HL-60/S4 treated with retinoic acid at 250 ng/mL for 4 days and 3 days (cell line): ENCODE data around the gene SLC5A2.

ENCODE experiments used
- in situ Hi-C: fragments of 300-500 bp; cut with MboI; formaldehyde crosslinking; loops from 2 replicates; pipeline ENCODE4 v1.7.0; 2022; ENCODE audit warnings: low sequenced_read_pairs

SLC5A2 gene

GRCh38 chr16:31483081-31483480 lies at the start of gene SLC5A2:
Gene SLC5A2, plus strand, starts transcription at chr16:31483123. Its CDS starts 14 bp downstream, at chr16:31483137.
- in situ Hi-C loops: no loop called here

GRCh38 chr16:31435341-31436220 lies 47.3 kb upstream of the SLC5A2 start:
- in situ Hi-C loops: loop anchor here (25.0 kb wide), 1 partner anchor 473 kb away; the partner anchor contains the start of gene SETD1A

- in situ Hi-C loops: loop anchor here (25.0 kb wide), 1 partner anchor 474 kb away; the partner anchor contains the start of gene SETD1A
These were observed 46.5 kb upstream of the SLC5A2 start for GRCh38 chr16:31436221-31437045.

GRCh38 chr16:31438414-31438813 lies 44.5 kb upstream of the SLC5A2 start:
- in situ Hi-C loops: loop anchor here (25.0 kb wide), 1 partner anchor 476 kb away; the partner anchor contains the start of gene SETD1A

GRCh38 chr16:31439023-31439422 lies 43.9 kb upstream of the SLC5A2 start:
- in situ Hi-C loops: loop anchor here (25.0 kb wide), 1 partner anchor 477 kb away; the partner anchor contains the start of gene SETD1A

GRCh38 chr16:31439519-31439918 lies 43.4 kb upstream of the SLC5A2 start:
- in situ Hi-C loops: loop anchor here (25.0 kb wide), 1 partner anchor 477 kb away; the partner anchor contains the start of gene SETD1A

GRCh38 chr16:31440516-31441184 lies 42.3 kb upstream of the SLC5A2 start:
- in situ Hi-C loops: loop anchor here (25.0 kb wide), 1 partner anchor 478 kb away; the partner anchor contains the start of gene SETD1A

GRCh38 chr16:31441956-31442355 lies 41.0 kb upstream of the SLC5A2 start:
- in situ Hi-C loops: loop anchor here (25.0 kb wide), 1 partner anchor 480 kb away; the partner anchor contains the start of gene SETD1A

- in situ Hi-C loops: loop anchor here (25.0 kb wide), 1 partner anchor 484 kb away; the partner anchor contains the start of gene SETD1A
These were observed 37.0 kb upstream of the SLC5A2 start for GRCh38 chr16:31445931-31446330.

GRCh38 chr16:31451201-31451600 lies 31.7 kb upstream of the SLC5A2 start:
- in situ Hi-C loops: loop anchor here (10.0 kb wide), 2 partner anchors 376 to 424 kb away; partner anchors contain the start of genes ZNF267, ZNF646 and ZNF668

- in situ Hi-C loops: loop anchor here (10.0 kb wide), 2 partner anchors 377 to 423 kb away; partner anchors contain the start of genes ZNF267, ZNF646 and ZNF668
These were observed 31.1 kb upstream of the SLC5A2 start for GRCh38 chr16:31451681-31452351.

- in situ Hi-C loops: loop anchor here (10.0 kb wide), 2 partner anchors 378 to 422 kb away; partner anchors contain the start of genes ZNF267, ZNF646 and ZNF668
These were observed 30.3 kb upstream of the SLC5A2 start for GRCh38 chr16:31452631-31453106.

GRCh38 chr16:31453255-31454204 lies 29.4 kb upstream of the SLC5A2 start:
- in situ Hi-C loops: loop anchor here (10.0 kb wide), 2 partner anchors 379 to 421 kb away; partner anchors contain the start of genes ZNF267, ZNF646 and ZNF668

GRCh38 chr16:31455601-31456314 lies 27.2 kb upstream of the SLC5A2 start:
- in situ Hi-C loops: loop anchor here (10.0 kb wide), 2 partner anchors 381 to 419 kb away; partner anchors contain the start of genes ZNF267, ZNF646 and ZNF668

GRCh38 chr16:31456988-31457360 lies 25.9 kb upstream of the SLC5A2 start:
- in situ Hi-C loops: loop anchor here (10.0 kb wide), 2 partner anchors 382 to 418 kb away; partner anchors contain the start of genes ZNF267, ZNF646 and ZNF668

GRCh38 chr16:31458073-31458843 lies 24.7 kb upstream of the SLC5A2 start:
- in situ Hi-C loops: loop anchor here (10.0 kb wide), 2 partner anchors 383 to 417 kb away; partner anchors contain the start of genes ZNF267, ZNF646 and ZNF668
